Posterior cingulate gyrus (tissue), 11 donors: ENCODE data around the gene FBXW11.
"Not testable (repeated sequence)": the region's sequence is repeated elsewhere in the genome, so short reads cannot be mapped to it uniquely, and the experiment has no call there.

Source experiments
- DNase-seq, 10 donors: peaks; one replicate each; pipeline versions ENCODE4 v3.0.0 to v3.0.0-alpha.2; 2020 to 2021; ENCODE audit warnings: mixed read lengths in 3 of 10
- intact Hi-C: fragments of 100-400 bp; cut with DNase I; formaldehyde crosslinking; loops from one replicate; pipeline ENCODE4 v1.15.1; 2023

FBXW11 gene

DNA sequence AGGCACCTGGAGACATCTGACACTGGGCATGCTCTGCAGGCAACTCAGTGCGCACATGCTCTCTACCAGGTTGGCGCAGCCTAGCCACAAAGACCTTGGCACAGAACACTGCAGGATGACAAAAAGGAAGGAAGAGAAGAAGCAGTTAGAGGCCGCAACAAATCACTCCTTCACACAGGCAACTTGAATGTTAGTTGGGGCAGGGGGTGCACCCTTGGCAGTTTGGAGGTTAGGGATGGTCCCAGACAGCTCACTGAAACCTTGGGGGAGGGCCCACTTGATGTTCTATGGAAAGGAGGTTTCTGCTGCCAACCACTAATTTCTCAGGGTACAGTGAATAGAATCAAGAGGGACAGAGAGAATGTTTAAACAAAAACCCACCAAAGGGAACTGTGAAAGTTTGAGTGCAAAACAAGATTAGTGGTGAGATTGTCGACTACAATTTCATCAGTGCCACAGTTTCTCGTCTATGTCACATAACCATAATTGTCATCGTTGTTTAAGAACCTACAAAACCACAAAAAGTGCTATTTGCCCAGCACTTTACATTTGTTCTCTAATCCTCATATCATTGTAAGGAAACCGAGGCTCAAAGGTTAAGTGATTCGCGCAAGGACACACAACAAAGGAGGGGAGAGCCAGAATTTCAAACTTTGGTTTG lies 48.7 kb downstream of the FBXW11 start:
- intact Hi-C loops: no loop called here
- DNase-seq: no peak

GRCh38 chr5:171956887-171957495 lies 49.4 kb downstream of the FBXW11 start:
- no peak for DNase-seq
- intact Hi-C loops: no loop called here

DNA sequence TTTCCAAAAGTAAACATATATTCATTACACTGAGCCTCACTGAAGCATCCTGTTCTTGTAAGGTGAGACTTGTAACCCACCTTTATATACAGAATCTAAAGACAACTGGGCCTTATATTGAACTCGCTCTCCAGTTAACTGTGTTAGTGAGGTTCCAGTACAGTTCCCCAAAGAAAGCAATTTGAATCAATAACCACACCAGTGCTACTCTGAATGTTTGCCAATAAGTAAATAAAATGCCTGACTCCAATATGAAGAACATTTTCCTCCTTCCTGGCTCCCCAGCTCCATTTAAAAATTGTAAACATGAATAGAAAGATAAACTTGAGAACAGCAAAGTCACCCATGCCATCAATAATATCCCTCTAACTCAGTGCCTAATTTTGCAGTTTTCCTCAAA lies 50.1 kb downstream of the FBXW11 start:
- intact Hi-C loops: no loop called here
- DNase-seq: no peak

DNA sequence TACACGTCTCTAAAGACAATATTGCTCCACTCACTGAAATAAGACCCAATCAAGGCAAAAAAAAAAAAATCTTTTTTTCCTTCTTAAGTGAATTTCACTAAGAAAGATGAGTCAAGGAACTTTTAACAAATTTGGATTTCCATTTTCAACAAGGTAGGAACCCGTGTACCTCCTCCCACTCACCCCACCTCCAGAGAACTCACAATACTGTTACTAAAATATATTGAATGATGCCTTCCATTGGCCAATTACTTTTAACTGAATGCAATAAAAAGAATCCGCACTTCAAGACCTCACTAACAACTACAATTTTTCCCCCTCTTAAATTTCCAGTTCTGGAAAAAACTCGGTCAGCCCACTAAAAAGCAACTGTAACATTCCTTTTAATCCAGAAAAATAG lies 50.7 kb downstream of the FBXW11 start:
- intact Hi-C loops: no loop called here
- no peak for DNase-seq

DNA sequence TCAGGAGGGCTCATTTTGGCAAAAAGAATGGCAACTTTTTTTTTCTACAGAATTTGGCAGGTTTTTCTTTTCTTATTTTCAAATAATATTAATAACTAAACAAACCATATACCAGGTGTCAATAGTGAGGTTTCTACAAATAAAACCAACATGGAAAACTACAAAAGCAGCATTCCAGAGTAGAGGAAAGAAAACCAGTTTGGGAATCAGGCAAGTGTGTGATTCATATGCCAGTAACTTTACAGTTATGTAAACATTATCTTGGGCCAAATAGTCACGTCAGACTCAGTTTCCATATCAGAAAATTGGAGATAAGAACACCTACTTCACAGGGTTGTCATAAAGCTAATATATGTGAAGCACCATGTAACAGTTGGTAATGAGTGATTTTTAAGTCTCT lies 51.7 kb downstream of the FBXW11 start:
- no peak for DNase-seq
- intact Hi-C loops: no loop called here

DNA sequence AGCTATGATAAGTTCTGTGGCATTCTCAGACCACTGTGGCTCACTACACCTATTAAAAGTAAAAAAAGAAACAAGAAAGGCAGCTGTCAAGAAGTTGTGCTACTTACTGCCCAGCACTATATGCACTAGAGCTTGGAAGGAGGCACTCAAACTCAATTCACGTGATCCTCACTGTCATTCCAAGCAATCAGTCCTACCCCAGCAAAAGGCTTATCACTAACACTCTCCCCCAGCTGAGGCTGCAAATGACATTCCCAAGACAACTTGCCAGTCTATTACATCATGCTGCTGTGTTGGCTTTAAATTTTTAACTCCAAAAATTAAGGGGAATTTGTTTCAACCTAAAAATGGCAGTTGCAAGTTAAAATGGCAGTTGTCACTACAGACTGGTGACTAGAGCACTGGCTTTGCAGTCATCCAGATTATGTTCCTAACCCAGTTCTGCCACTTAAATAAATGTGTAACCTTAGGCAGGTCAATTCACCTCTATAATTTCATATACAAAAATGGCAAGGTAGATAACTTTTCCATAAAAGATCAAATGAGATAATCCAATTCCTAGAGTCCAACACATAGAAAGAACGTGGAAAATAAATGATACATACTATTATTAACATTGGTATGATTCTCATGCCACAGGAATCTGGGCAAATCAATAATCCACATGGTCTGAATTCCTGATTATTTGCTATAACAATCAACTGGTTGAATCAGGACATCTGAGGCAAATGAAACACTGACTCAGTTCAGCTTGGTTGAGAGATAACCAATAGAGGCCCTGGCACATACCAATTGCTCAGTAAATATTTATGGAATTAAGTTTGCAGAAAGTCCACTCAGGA lies 52.4 kb downstream of the FBXW11 start:
- no peak for DNase-seq
- intact Hi-C loops: no loop called here

GRCh38 chr5:171952021-171952420 lies 54.4 kb downstream of the FBXW11 start:
- intact Hi-C loops: no loop called here
- DNase-seq: no peak

DNA sequence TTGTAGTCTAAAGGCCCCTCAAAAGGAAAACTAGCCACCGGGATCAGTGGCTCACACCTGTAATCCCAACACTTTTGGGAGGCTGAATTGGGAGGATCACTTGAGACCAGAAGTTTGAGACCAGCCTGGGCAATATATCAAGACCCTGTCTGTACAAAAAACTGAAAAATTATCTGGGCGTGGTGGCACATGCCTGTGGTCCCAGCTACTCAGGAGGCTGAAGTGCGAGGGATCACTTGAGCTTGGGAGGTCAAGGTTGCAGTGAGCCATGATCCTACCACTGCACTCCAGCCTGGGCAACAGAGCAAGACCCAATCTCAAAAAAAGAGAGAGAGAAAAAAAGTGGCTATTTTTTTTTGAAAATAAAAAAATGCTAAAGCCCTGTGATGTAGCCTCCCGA lies 55.2 kb downstream of the FBXW11 start:
- intact Hi-C loops: no loop called here

DNA sequence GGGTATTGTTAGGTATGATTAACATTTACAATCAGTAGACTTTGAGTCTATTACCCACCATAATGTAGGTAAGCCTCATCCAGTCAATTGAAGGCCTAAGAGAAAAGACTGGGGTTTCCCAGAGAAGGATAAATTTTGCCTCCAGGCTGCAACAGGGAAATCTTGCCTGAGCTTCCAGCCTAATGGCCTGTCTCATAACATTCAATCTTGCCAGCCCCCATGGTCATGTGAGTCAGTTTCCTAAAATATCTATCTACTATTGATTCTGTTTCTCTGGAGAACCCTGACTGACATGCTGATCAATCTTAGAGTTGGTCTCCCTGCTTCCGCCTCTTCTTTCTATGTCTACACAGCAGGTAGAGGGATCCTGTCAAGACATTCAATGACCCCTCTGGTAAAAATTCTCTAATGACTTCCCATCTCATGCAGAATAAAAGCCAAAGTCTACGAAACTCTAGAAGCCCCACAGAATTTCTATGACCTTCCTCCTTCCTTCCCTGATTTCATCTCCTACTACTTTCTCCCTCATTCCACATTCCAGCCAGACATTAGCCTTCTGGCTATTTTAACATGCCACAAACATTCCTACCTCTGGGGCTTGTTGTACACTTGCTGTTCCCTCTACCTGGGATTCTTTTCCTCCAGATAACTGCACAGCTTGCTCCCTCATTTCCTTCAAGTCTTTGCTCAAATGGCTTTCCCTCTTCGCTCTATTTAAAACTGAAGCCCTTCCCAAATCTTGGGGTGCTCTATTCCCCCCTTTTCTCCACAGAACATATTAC lies 60.2 kb downstream of the FBXW11 start:
- no peak for DNase-seq
- intact Hi-C loops: no loop called here

More for the DNA sequence above, 55.2 kb downstream of the FBXW11 start:
- no peak for DNase-seq

GRCh38 chr5:171945476-171945875 lies 61.0 kb downstream of the FBXW11 start:
- intact Hi-C loops: no loop called here

DNA sequence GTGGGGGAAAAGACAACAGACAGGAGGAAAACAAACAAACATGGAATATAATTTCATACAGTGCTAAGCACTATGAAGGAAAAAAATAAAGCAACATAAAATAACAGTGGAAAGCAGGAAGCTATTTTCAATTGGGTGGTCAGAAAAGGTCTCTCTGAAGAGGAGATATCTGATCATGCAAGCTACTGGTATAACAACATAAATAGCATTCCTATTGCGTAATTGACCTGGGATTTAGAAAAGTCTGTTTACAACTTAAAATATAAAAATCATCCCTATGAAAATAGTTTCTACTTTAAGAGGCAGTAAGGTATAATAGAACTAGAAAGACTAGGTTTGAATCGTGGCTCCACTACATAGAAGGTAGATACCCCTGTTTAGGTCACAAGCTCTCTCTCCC lies 61.4 kb downstream of the FBXW11 start:
- no peak for DNase-seq
- intact Hi-C loops: no loop called here

More at GRCh38 chr5:171945476-171945875, 61.0 kb downstream of the FBXW11 start:
- DNase-seq: no peak

GRCh38 chr5:171942112-171942516 lies 64.3 kb downstream of the FBXW11 start:
- intact Hi-C loops, DNase-seq: not testable (repeated sequence)

GRCh38 chr5:171941675-171942074 lies 64.8 kb downstream of the FBXW11 start:
- DNase-seq, intact Hi-C loops: not testable (repeated sequence)

DNA sequence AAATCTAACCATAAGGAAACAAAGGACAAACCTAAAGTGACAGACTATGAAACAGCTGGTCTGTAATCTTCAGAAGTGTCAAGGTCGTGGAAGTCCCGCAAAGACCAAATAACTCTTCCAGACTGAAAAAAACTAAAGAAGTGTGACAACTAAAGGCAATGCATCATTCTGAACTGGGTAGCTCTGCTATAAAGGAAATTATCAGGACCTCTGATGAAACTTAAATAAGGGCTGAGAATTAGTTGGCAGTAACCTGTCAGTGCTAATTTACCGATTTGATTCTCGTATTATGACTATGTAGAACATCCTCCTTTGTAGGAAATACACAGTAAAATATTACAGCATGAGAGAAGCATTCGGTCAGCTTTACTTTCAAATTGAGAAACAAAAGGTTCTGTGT lies 65.2 kb downstream of the FBXW11 start:
- intact Hi-C loops: not testable (repeated sequence)

GRCh38 chr5:171939951-171940350 lies 66.5 kb downstream of the FBXW11 start:
- DNase-seq: no peak
- intact Hi-C loops: no loop called here

More for the DNA sequence above, 65.2 kb downstream of the FBXW11 start:
- not testable (repeated sequence) for DNase-seq

DNA sequence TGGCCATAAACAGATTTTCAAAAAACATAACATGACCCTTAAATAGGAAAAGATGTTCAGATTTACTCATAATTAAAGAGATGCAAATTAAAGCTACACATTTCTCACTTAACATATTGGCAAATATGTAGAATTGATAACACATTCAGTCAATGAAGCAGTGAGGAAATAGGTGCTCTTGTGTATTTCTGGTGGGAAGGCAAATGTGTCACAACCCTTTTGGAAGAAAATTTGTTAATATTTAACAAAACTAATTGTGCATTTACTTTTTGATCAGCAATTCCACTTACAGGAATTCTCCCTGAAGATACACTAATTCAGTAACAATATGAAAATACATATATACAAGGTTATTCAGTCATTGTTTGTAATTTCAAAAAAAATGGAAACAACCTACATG lies 68.1 kb downstream of the FBXW11 start:
- DNase-seq: no peak
- intact Hi-C loops: no loop called here

DNA sequence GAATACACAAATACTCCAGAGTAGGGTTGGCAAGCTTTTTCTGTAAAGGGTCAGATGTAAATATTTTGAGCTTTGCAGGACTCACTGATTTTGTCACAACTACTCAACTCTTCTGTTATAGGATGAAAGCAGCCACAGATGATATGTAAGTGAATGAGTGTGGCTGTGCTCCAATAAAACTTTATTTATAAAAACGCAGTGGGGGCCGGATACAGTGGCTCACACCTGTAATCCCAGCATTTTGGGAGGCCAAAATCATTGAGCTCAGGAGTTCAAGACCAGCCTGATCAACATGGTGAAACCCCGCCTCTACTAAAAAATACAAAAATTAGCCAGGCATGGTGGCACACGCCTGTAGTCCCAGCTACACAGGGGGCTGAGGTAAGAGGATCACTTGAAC lies 69.1 kb downstream of the FBXW11 start:
- intact Hi-C loops: no loop called here
- no peak for DNase-seq

DNA sequence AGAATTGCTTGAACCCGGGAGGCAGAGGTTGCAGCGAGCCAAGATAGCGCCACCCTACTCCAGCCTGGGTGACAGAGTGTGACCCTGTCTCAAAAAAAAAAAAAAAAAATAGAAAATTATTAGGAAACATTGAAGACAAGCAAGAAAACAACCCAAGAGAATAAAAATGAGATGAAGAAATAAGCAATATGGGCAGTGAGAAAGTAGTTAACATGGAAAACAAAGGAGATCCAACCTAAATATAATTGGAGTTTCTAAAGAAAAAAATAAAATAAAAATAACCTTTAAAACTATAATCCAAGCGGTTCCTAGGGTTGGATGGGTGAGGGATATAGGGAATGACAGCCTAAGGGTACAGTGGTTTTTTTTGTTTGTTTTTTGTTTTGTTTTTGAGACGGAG lies 71.9 kb downstream of the FBXW11 start:
- intact Hi-C loops: no loop called here
- no peak for DNase-seq

GRCh38 chr5:171931163-171931562 lies 75.3 kb downstream of the FBXW11 start:
- intact Hi-C loops: no loop called here
- DNase-seq: no peak

DNA sequence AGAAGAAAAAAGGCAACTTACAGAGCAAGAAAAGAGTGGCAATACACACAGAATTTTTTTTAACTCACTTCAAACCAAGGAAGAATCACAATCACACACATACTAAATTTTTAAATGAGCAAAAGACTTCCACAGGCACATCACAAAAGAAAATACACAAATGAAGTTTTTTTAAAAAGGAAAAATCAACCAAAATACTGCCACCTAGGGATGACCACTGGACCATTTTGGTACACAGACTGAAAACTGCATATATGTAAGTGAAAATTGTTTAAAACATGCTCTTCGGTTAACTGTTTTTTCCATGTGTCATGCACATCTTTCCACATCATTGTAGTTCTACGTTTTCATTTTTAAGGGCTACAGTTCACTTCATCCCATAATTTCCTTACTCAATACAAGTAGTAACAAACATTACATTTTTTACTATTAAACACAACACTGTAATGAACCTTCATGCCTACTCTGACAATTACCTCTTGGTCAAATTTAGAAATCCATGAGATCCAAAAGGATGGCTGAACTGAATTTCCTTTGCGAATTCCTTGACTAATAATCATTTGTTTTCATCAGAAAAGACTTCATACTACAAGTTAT lies 79.0 kb downstream of the FBXW11 start:
- intact Hi-C loops: no loop called here
- no peak for DNase-seq
